Activated CD4-positive, alpha-beta T cell treated with anti-CD3 and anti-CD28 coated beads, Interleukin-2, amount 50 U/mL, for 48 hours (primary cell): ENCODE results near the gene ORAI3.

Experiments
- DNase-seq, 2 experiments: peaks; one replicate each; pipeline ENCODE4 v3.0.0-alpha.2; 2020

Gene ORAI3

GRCh38 chr16:30992931-30993816 is 44.3 kb downstream of the ORAI3 start:
- no peak for DNase-seq

- DNase-seq, result no peak
Measured at GRCh38 chr16:30995927-30996323, 47.1 kb downstream of the ORAI3 start.

DNA sequence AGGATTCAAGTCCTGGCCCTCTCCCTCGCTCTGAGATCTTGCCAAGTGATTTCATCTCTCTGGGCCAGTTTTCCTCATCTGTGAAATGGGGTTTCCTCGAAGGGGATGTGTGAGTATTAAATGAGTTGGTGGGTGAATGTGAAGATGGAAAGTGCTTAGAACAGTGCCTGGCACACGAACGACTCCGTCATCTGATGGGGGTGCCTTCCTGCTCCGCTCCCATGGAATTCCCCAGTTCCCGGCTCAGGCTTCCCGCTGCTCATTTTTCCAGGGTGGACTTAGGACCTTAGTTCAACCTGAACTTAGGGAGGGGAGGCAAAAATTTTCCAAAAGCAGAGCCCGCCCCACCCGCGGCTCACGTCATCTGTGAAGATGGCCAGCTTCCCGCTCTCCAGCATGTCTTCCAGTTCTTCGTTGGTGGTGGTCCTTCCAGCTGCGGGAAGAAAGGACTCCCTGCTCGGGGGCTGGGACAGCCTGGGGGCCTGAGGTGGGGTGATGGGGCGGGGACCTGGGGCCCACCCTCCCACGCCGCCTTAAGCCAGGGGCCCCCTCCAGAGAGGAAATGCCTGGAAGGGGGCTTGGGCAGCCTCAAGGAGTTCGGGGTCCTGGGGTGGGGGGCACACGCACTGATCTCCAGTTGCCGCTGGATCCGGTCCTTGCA is 47.6 kb downstream of the ORAI3 start:
- no peak for DNase-seq

GRCh38 chr16:30996985-30997724 is 48.3 kb downstream of the ORAI3 start:
- peak; percentile 84 to 87 for DNase-seq

- DNase-seq, result no peak
Measured at GRCh38 chr16:30997725-30998711, 49.1 kb downstream of the ORAI3 start.

- DNase-seq, result no peak
Measured at GRCh38 chr16:30998852-30999761, 50.2 kb downstream of the ORAI3 start.

DNA sequence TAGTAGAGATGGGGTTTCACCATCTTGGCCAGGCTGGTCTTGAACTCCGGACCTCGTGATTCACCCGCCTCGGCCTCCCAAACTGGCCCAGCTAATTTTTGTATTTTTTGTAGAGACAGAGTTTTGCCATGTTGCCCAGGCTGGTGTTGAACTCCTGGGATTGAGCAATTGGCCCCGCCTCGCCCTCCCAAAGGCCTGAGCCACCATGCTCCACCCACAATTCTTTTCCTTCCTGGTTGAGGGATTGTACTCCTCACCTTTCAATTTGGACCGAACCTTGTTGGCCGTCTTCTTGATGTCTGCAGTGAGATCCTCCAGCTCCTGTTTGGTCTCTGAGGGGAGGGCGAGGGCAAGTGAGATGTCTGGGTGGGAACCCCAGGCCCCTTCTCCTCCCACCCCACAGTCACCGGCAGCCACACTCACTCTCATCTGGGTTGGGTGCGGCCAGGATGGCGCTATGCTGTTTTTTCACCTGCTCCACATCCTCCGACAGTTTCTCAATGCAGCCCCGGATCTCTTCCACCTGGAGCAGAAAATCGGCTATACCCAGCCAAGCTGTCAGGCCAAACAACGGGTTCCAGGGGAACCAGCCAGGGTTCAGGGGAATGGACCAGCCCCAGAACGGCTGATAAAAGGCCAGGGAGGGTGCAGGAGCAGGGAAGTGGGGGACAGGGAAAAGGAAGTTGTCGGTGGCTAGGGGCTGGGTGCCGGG is 52.0 kb downstream of the ORAI3 start:
- DNase-seq, result no peak

DNA sequence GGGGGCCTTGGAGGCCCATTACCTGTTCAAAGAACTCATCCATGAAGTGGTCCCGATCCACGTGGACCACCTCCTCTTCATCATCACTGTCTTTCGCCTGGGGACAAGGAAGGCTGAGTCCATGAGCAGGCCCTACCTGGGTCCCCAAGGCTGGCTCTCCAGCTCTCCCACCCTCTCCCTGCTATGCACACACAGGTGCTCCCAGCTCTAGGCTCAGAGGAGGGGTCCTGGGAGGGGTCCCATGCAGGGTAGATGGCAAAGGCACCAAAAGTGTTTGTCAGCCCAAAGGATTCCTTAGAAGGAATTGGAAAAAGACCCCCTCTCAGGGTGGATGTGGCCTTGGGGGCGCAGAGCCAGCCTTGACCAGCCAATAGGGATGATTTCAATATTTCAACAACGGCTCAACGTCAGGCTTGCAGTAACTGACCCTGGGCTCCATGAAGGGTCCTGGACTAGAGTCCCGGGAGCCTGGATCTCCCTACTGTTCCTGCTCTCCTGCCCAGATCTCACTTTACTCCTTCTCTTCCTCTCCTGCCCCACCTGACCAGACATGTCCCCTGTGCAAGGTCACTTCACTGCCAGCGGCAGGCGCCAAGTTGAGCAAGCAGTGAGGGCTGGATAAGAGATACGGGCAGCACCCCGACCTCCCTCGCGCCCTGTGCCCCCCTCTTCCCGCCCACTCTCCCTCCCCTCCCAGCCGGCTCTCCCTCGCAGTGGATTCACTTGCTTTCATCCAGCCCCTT is 52.8 kb downstream of the ORAI3 start:
- DNase-seq, result no peak

- no peak for DNase-seq
Measured at GRCh38 chr16:31002250-31002700, 53.4 kb downstream of the ORAI3 start.

GRCh38 chr16:31002862-31003341 is 54.0 kb downstream of the ORAI3 start:
- DNase-seq, result no peak

DNA sequence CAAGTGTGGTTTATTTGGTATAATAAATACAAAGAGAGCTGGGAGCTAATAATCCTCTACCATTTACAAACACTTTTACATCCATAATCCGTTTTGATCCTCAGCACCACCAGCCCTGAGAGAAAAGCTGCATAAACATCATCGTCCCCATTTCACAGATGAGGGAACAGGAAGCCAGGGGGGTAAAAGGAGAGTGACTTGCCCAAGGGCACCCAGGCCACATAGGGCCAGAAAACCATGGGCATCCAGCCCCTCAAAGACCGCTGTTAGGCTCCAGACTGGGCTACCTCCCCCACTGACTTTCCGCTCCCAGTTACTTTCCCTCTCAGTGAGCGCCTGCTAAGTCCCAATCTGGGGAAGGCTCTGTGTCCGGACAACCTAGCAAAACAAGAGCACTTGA is 54.9 kb downstream of the ORAI3 start:
- DNase-seq, result no peak
